ENCODE data around the gene KRTAP1-3. TPM values are rescaled to one million over a fixed set of nuclear protein-coding genes. Genes with fewer than 3 reads are reported as not detected.

The KRTAP1-3 gene
- total RNA-seq, 2 experiments from 2014 or later: not detected

DNA sequence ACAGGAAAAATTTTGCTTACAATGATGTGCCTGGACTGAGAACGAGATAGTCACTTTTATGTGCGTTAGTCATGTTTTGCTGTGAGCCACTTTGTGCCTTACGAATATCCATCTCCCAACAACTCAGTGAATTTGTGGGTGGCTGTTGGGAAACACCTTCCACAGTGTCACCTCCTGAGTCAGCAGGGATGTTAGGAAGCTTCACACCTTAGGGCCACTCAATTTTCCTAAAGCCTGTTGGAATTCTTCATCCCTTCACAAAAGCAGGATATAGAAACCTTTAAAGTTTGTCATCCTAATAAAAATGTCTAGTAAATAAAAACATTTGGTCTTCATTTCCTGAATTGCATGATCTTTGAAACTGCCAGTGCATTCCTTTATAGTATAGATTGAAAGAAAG is 21.5 kb downstream of the KRTAP1-3 start:
- Histone ChIP-seq H3K4me3 (ENCODE audit: low read depth, low read length, poor library complexity, severe bottlenecking) (no peak overlapping the region), H3K27ac (ENCODE audit: low read depth, low read length, poor library complexity, severe bottlenecking) (no peak overlapping the region), H3K79me2 (ENCODE audit: insufficient read depth, low read depth, low read length) (no peaks in the 10 kb centered on the region), H2AFZ (ENCODE audit: low read length) (no peak overlapping the region), H3K9me2 (ENCODE audit: insufficient read depth, low read length) (no peaks in the 10 kb centered on the region), H4K20me1 (ENCODE audit: insufficient read depth, low read length) (no peaks in the 10 kb centered on the region), H3K36me3 (ENCODE audit: insufficient read depth, low read length) (no peaks in the 10 kb centered on the region), H3K9me3 (ENCODE audit: low read length) (no peaks in the 10 kb centered on the region), H3K4me1 (ENCODE audit: insufficient read depth, low read length, poor library complexity, severe bottlenecking) (no peaks in the 10 kb centered on the region), H3K4me2 (ENCODE audit: low read length) (no peak overlapping the region)
- intact Hi-C loops (cut with micrococcal nuclease; ENCODE audit: unreplicated experiment): no loop called here
- DNase-seq (ENCODE audit: low spot score): no peak
- BruUV-seq (replicated peaks): no TSS peak
- ChIA-PET POLR2A (no interaction called here), CTCF (ENCODE audit: unreplicated experiment) (no interaction called here)
- TF ChIP-seq EZH2phosphoT487 (IDR thresholded peaks at IDR 0.05; ENCODE audit: borderline replicate concordance, low read depth, low read length): no peak
- TF ChIP-seq, protein P1, sequence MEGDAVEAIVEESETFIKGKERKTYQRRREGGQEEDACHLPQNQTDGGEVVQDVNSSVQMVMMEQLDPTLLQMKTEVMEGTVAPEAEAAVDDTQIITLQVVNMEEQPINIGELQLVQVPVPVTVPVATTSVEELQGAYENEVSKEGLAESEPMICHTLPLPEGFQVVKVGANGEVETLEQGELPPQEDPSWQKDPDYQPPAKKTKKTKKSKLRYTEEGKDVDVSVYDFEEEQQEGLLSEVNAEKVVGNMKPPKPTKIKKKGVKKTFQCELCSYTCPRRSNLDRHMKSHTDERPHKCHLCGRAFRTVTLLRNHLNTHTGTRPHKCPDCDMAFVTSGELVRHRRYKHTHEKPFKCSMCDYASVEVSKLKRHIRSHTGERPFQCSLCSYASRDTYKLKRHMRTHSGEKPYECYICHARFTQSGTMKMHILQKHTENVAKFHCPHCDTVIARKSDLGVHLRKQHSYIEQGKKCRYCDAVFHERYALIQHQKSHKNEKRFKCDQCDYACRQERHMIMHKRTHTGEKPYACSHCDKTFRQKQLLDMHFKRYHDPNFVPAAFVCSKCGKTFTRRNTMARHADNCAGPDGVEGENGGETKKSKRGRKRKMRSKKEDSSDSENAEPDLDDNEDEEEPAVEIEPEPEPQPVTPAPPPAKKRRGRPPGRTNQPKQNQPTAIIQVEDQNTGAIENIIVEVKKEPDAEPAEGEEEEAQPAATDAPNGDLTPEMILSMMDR (conservative IDR thresholded peaks at IDR 0.05; ENCODE audit: low read length): no peak

DNA sequence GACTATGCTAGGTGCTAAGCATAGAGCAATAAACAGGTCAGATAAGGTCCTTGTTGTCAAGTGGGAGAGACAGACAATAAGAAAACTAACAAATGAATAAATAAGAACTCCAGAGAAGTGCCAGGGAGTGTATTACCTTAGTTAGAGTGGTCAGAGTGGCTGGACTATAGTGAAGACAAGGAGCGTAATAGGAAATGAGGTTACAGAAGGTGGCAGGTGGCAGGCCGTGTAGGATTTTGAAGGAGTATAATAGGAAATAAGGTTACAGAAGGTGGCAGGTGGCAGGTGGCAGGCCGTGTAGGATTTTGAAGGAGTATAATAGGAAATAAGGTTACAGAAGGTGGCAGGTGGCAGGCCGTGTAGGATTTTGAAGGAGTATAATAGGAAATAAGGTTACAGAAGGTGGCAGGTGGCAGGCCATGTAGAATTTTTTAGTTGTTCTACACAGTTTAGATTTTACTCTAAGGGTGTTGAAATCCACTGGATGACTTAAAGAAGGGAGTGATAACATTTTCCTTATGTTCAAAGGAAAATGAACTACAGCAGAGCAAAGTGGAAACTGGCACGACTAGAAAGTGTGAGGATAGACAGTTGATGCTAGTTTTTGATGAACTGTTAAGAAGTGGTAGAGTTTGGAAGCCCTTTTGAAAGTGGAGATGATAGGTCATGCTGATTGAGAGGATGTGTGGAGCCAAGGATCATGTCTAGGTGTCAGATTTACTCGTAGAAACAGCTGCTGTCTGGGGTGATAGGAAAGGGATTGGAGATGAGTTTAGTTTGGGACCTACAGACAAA is 22.2 kb downstream of the KRTAP1-3 start:
- Histone ChIP-seq H3K4me3 (ENCODE audit: low read depth, low read length, poor library complexity, severe bottlenecking) (no peak overlapping the region), H4K20me1 (ENCODE audit: insufficient read depth, low read length) (no peaks in the 10 kb centered on the region), H3K4me2 (ENCODE audit: low read length) (no peak overlapping the region), H3K9me2 (ENCODE audit: insufficient read depth, low read length) (no peaks in the 10 kb centered on the region), H3K4me1 (ENCODE audit: insufficient read depth, low read length, poor library complexity, severe bottlenecking) (no peaks in the 10 kb centered on the region), H3K27ac (ENCODE audit: low read depth, low read length, poor library complexity, severe bottlenecking) (no peak overlapping the region), H3K79me2 (ENCODE audit: insufficient read depth, low read depth, low read length) (no peaks in the 10 kb centered on the region), H3K36me3 (ENCODE audit: insufficient read depth, low read length) (no peaks in the 10 kb centered on the region), H3K9me3 (ENCODE audit: low read length) (no peaks in the 10 kb centered on the region), H2AFZ (ENCODE audit: low read length) (no peak overlapping the region)
- no TSS peak for BruUV-seq (replicated peaks)
- TF ChIP-seq, protein P1 (conservative IDR thresholded peaks at IDR 0.05; ENCODE audit: low read length): no peak
- TF ChIP-seq EZH2phosphoT487 (IDR thresholded peaks at IDR 0.05; ENCODE audit: borderline replicate concordance, low read depth, low read length): no peak
- intact Hi-C loops (cut with micrococcal nuclease; ENCODE audit: unreplicated experiment): no loop called here
- ChIA-PET POLR2A (no interaction called here), CTCF (ENCODE audit: unreplicated experiment) (no interaction called here)
- DNase-seq (ENCODE audit: low spot score): no peak

DNA sequence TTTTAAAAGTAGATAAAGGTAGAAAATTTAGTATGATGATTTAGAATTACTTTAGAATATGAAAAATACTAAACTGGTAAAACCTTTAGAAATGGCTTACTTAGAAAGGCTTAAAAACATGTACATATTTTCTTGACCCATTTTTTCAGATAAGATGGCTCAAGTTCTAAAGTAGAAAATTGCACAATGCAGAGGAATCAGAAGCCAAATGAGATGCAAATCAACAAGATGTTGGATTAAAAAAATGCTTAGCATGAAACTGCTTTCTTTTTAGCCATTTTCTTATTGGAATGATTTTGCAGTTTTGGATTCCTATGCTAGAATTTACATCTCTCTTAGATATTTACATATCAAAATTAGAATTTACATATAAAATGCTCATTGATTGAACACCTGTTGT is 24.2 kb downstream of the KRTAP1-3 start:
- no peaks in the 10 kb centered on the region for H3K9me3 ChIP-seq (ENCODE audit: low read length)
- no TSS peak for BruUV-seq (replicated peaks)
- ChIA-PET CTCF (ENCODE audit: unreplicated experiment) (no interaction called here), POLR2A (no interaction called here)
- no peaks in the 10 kb centered on the region for H3K4me1 ChIP-seq (ENCODE audit: insufficient read depth, low read length, poor library complexity, severe bottlenecking)
- H3K79me2 ChIP-seq (ENCODE audit: insufficient read depth, low read depth, low read length): no peaks in the 10 kb centered on the region
- DNase-seq (ENCODE audit: low spot score): no peak
- no peak for TF ChIP-seq EZH2phosphoT487 (IDR thresholded peaks at IDR 0.05; ENCODE audit: borderline replicate concordance, low read depth, low read length)
- TF ChIP-seq, protein P1 (conservative IDR thresholded peaks at IDR 0.05; ENCODE audit: low read length): no peak
- no peaks in the 10 kb centered on the region for H3K9me2 ChIP-seq (ENCODE audit: insufficient read depth, low read length)
- intact Hi-C loops (cut with micrococcal nuclease; ENCODE audit: unreplicated experiment): no loop called here
- no peak overlapping the region for H3K27ac ChIP-seq (ENCODE audit: low read depth, low read length, poor library complexity, severe bottlenecking)
- H3K36me3 ChIP-seq (ENCODE audit: insufficient read depth, low read length): no peaks in the 10 kb centered on the region
- H4K20me1 ChIP-seq (ENCODE audit: insufficient read depth, low read length): no peaks in the 10 kb centered on the region
- no peak overlapping the region for H3K4me3 ChIP-seq (ENCODE audit: low read depth, low read length, poor library complexity, severe bottlenecking)
- H2AFZ ChIP-seq (ENCODE audit: low read length): no peak overlapping the region
- no peak overlapping the region for H3K4me2 ChIP-seq (ENCODE audit: low read length)

All from OCI-LY7 (cell line).